SKM-1 treated with dmso at 0.1 percent for 144 hours (cell line): ENCODE data around the gene TMEM11.
"Not testable (repeated sequence)": the region's sequence is repeated elsewhere in the genome, so short reads cannot be mapped to it uniquely, and the experiment has no call there.

ENCODE experiments used
- DNase-seq: peaks from one replicate; lab custom pipeline; 2025; ENCODE audit not compliant: unreplicated experiment; lab: John Stamatoyannopoulos, UW

TMEM11 gene

GRCh38 chr17:21242780-21243515 is 29.0 kb upstream of the TMEM11 start:
- DNase-seq: no peak

GRCh38 chr17:21242026-21242697 is 28.2 kb upstream of the TMEM11 start:
- DNase-seq: no peak

GRCh38 chr17:21241564-21241963 is 27.6 kb upstream of the TMEM11 start:
- DNase-seq: no peak

GRCh38 chr17:21240369-21241055 is 26.6 kb upstream of the TMEM11 start:
- no peak for DNase-seq

- DNase-seq: peak; percentile 57
Measured at GRCh38 chr17:21239680-21240368, 25.9 kb upstream of the TMEM11 start.

GRCh38 chr17:21235921-21236320 is 22.0 kb upstream of the TMEM11 start:
- DNase-seq: no peak

GRCh38 chr17:21233581-21234347 is 19.8 kb upstream of the TMEM11 start:
- no peak for DNase-seq

- no peak for DNase-seq
Measured at GRCh38 chr17:21232033-21232749, 18.2 kb upstream of the TMEM11 start.

GRCh38 chr17:21231533-21231932 is 17.6 kb upstream of the TMEM11 start:
- no peak for DNase-seq

- DNase-seq: no peak
Measured at GRCh38 chr17:21228845-21229244, 14.9 kb upstream of the TMEM11 start.

- DNase-seq: no peak
Measured at GRCh38 chr17:21228111-21228510, 14.2 kb upstream of the TMEM11 start.

GRCh38 chr17:21227277-21227676 is 13.3 kb upstream of the TMEM11 start:
- not testable (repeated sequence) for DNase-seq

- DNase-seq: no peak
Measured at GRCh38 chr17:21223086-21223485, 9.1 kb upstream of the TMEM11 start.

- DNase-seq: no peak
Measured at GRCh38 chr17:21218831-21219380, 4.9 kb upstream of the TMEM11 start.

- no peak for DNase-seq
Measured at GRCh38 chr17:21218101-21218500, 4.1 kb upstream of the TMEM11 start.

- DNase-seq: no peak
Measured at GRCh38 chr17:21217346-21217745, 3.4 kb upstream of the TMEM11 start.

GRCh38 chr17:21215935-21216334 is 2.0 kb upstream of the TMEM11 start:
- DNase-seq: no peak

- no peak for DNase-seq
Measured at GRCh38 chr17:21214777-21215541, 998 bp upstream of the TMEM11 start.

- DNase-seq: no peak
Measured at GRCh38 chr17:21213638-21214014, 335 bp downstream of the TMEM11 start.
